Testis (tissue), 2 donors: ENCODE measurements around the gene SPRYD4.

Source experiments
- CTCF ChIP-seq, 3 experiments: fragments of 450-650 bp in 2 of 3; fragments of 200-600 bp in 1 of 3; sonication (generic) in 1 of 3; IDR thresholded peaks; one replicate each; pipeline ENCODE4 v1.5.1; 2016 to 2019; ENCODE audit warnings: antibody characterized with exemption in 3 of 3, mild to moderate bottlenecking in 2 of 3, moderate library complexity in 1 of 3
- POLR2A ChIP-seq: fragments of 450-650 bp; IDR thresholded peaks from one replicate; pipeline ENCODE4 v1.6.1; 2017; ENCODE audit warnings: antibody characterized with exemption, mild to moderate bottlenecking, moderate library complexity

GRCh38 chr12:56518570-56518969 lies 50.2 kb downstream of the SPRYD4 start:
- TF ChIP-seq CTCF (IDR thresholded peaks at IDR 0.05), result no peak
- TF ChIP-seq POLR2A, result no peak
